ENCODE data around the gene CDH20. TPM values are rescaled to one million over a fixed set of nuclear protein-coding genes. Genes with fewer than 3 reads are reported as not detected.

Gene CDH20
- total and polyA plus RNA-seq, 2 of the 13 experiments (the other 11 are each of a cell fraction or from before 2014, with no cell fraction given): not detected

DNA sequence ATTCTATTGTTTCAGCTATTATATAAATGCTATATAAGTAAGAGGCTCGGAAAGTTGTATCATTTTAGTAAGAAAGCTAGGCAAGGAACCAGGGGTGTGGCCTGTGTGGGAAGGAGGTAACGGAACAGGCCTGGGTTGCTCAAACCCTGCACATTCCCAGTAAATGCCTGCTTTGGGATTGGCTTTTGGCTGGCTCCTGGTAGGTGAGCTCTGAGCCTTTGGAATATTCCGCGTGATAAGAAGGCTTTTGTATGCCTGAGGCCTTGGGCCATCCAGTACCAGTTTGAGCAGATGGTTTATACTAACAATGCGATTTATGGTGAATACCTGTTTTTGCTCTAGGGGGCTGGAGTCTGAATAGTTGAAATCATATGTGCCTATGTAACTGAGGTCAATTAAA lies 42.6 kb upstream of the CDH20 start (continued):
- TF ChIP-seq, protein P1, sequence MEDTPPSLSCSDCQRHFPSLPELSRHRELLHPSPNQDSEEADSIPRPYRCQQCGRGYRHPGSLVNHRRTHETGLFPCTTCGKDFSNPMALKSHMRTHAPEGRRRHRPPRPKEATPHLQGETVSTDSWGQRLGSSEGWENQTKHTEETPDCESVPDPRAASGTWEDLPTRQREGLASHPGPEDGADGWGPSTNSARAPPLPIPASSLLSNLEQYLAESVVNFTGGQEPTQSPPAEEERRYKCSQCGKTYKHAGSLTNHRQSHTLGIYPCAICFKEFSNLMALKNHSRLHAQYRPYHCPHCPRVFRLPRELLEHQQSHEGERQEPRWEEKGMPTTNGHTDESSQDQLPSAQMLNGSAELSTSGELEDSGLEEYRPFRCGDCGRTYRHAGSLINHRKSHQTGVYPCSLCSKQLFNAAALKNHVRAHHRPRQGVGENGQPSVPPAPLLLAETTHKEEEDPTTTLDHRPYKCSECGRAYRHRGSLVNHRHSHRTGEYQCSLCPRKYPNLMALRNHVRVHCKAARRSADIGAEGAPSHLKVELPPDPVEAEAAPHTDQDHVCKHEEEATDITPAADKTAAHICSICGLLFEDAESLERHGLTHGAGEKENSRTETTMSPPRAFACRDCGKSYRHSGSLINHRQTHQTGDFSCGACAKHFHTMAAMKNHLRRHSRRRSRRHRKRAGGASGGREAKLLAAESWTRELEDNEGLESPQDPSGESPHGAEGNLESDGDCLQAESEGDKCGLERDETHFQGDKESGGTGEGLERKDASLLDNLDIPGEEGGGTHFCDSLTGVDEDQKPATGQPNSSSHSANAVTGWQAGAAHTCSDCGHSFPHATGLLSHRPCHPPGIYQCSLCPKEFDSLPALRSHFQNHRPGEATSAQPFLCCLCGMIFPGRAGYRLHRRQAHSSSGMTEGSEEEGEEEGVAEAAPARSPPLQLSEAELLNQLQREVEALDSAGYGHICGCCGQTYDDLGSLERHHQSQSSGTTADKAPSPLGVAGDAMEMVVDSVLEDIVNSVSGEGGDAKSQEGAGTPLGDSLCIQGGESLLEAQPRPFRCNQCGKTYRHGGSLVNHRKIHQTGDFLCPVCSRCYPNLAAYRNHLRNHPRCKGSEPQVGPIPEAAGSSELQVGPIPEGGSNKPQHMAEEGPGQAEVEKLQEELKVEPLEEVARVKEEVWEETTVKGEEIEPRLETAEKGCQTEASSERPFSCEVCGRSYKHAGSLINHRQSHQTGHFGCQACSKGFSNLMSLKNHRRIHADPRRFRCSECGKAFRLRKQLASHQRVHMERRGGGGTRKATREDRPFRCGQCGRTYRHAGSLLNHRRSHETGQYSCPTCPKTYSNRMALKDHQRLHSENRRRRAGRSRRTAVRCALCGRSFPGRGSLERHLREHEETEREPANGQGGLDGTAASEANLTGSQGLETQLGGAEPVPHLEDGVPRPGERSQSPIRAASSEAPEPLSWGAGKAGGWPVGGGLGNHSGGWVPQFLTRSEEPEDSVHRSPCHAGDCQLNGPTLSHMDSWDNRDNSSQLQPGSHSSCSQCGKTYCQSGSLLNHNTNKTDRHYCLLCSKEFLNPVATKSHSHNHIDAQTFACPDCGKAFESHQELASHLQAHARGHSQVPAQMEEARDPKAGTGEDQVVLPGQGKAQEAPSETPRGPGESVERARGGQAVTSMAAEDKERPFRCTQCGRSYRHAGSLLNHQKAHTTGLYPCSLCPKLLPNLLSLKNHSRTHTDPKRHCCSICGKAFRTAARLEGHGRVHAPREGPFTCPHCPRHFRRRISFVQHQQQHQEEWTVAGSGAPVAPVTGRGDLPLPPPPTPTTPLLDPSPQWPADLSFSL (CRISPR knock-in tag; IDR thresholded peaks at IDR 0.05): no peak
- TF ChIP-seq ARNTL (CRISPR knock-in tag; IDR thresholded peaks at IDR 0.05) (no peak), SRSF4 (IDR thresholded peaks at IDR 0.05; ENCODE audit: low read depth, low read length, poor library complexity, severe bottlenecking) (no peak)

DNA sequence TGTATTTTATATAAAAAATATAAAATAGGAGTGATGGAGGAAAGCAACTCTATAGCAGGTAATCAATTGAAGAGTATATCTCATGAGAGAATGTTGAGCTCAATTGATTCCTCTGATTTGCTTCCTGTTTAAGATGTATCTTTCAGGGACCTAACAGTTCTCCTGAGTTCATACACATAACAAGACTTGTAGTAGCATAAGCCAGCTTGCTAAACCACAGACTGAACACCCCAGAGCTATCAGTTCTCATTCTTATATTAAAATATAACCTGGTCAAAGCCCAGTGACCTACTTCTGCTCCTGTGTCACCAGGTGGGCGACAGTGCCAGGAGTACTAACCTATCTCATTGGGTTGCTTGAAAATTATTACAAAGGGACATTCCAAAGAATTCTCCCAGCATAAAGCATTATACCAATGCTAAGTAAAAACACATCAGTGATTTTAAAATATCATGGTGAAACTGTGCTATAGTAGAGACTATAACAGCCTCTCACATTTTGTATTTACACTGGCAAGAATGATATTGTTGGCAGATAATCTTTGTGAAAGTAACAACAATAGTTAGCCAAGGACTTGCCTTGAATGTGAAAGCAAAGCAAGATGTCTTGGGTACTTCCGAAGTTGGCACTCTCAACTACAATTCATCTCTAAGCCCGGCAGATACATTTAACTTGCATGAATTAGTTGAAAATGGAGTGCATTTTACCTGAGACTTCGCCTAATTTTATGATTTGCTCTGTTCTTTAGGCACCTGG lies 40.8 kb upstream of the CDH20 start:
- BruUV-seq (replicated peaks): no TSS peak
- no peaks in the 10 kb centered on the region for H3K27me3 ChIP-seq (ENCODE audit: control insufficient read depth in 1 of 2, insufficient read depth in 2 of 2, low read length in 2 of 2)
- no peak overlapping the region for H3K4me2 ChIP-seq (ENCODE audit: low read depth, low read length)
- DNase-seq (ENCODE audit: low spot score) (no peak), FAIRE-seq (no peak), ATAC-seq (no peak)
- no peaks in the 10 kb centered on the region for H3K36me3 ChIP-seq (replicated peaks in 1 of 2; ENCODE audit: control insufficient read depth in 1 of 2, insufficient read depth in 2 of 2, low read length in 2 of 2)
- no peaks in the 10 kb centered on the region for H3K9me3 ChIP-seq (ENCODE audit: low read length)
- H2AFZ ChIP-seq (ENCODE audit: low read length): no peak overlapping the region
- ChIA-PET POLR2A (no interaction called here), CTCF (ENCODE audit: low intra/inter-chr PET ratio, low total read pairs) (interaction anchor here (0.5 kb wide), 1 partner anchor 12 kb away, joined by 3 read pairs; no protein-coding TSS in a partner anchor)
- H3K27ac ChIP-seq (ENCODE audit: extremely low read length, insufficient read depth, low read length): no peak overlapping the region
- no peak overlapping the region for H3K4me3 ChIP-seq (replicated peaks in 1 of 3; ENCODE audit: insufficient read depth in 1 of 3, low read depth in 2 of 3, low read length in 3 of 3)
- H3K79me2 ChIP-seq (ENCODE audit: insufficient read depth, low read length): no peaks in the 10 kb centered on the region
- no peaks in the 10 kb centered on the region for H4K20me1 ChIP-seq (ENCODE audit: insufficient read depth, low read length)
- in situ Hi-C loops (cut with HindIII; ENCODE audit: extremely low pct_ligation_motif_present, low pct_unique_long_range_greater_than_20kb) (no loop called here), intact Hi-C loops (cut with micrococcal nuclease; ENCODE audit: unreplicated experiment) (no loop called here)
- TF ChIP-seq ZKSCAN8 (CRISPR knock-in tag; IDR thresholded peaks at IDR 0.05; ENCODE audit: borderline replicate concordance) (no peak), ZNF207 (IDR thresholded peaks at IDR 0.05; ENCODE audit: borderline replicate concordance) (no peak), SMARCC2 (IDR thresholded peaks at IDR 0.05) (no peak), ZNF780A (CRISPR knock-in tag; IDR thresholded peaks at IDR 0.05) (no peak), ZNF274 (CRISPR knock-in tag; IDR thresholded peaks at IDR 0.05) (no peak), DNMT1 (CRISPR knock-in tag; IDR thresholded peaks at IDR 0.05) (no peak), KLF11 (CRISPR knock-in tag; IDR thresholded peaks at IDR 0.05) (no peak), NCOA2 (CRISPR knock-in tag; IDR thresholded peaks at IDR 0.05) (no peak), NFYC (CRISPR knock-in tag; IDR thresholded peaks at IDR 0.05) (no peak), TOE1 (CRISPR knock-in tag; IDR thresholded peaks at IDR 0.05) (no peak), ATF7 (IDR thresholded peaks at IDR 0.05) (no peak), ATF7 (CRISPR knock-in tag; IDR thresholded peaks at IDR 0.05) (no peak)
- TF ChIP-seq, protein P2, sequence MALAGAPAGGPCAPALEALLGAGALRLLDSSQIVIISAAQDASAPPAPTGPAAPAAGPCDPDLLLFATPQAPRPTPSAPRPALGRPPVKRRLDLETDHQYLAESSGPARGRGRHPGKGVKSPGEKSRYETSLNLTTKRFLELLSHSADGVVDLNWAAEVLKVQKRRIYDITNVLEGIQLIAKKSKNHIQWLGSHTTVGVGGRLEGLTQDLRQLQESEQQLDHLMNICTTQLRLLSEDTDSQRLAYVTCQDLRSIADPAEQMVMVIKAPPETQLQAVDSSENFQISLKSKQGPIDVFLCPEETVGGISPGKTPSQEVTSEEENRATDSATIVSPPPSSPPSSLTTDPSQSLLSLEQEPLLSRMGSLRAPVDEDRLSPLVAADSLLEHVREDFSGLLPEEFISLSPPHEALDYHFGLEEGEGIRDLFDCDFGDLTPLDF (CRISPR knock-in tag; IDR thresholded peaks at IDR 0.05): no peak
- TF ChIP-seq, protein P3, sequence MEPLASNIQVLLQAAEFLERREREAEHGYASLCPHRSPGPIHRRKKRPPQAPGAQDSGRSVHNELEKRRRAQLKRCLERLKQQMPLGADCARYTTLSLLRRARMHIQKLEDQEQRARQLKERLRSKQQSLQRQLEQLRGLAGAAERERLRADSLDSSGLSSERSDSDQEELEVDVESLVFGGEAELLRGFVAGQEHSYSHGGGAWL (CRISPR knock-in tag; IDR thresholded peaks at IDR 0.05): no peak
- H3K4me1 ChIP-seq (ENCODE audit: insufficient read depth, low read length): no peaks in the 10 kb centered on the region
- 3% methylated on average over 4 of the region's 4 CpGs for WGBS (ENCODE audit: low lambda C conversion rate)
- H3K9ac ChIP-seq (ENCODE audit: insufficient read depth, low read depth, low read length): no peak overlapping the region
